ENCODE data around the gene PFN3. TPM values are rescaled to one million over a fixed set of nuclear protein-coding genes. Genes with fewer than 3 reads are reported as not detected.

The PFN3 gene
- total RNA-seq, 1 donor from 2014 or later = not detected

GRCh38 chr5:177440211-177440989, 39.9 kb upstream of the PFN3 start:
- H3K36me3 Mint-ChIP-seq (ENCODE audit: unreplicated experiment) = peaks cover 17% of the 10 kb centered on the region
- no peak overlapping the region for H3K4me3 Mint-ChIP-seq (ENCODE audit: unreplicated experiment)
- no peak for TF ChIP-seq CTCF (IDR thresholded peaks at IDR 0.05)
- DNase-seq (ENCODE audit: extremely low spot score, unreplicated experiment) = no peak
- no peaks in the 10 kb centered on the region for H3K4me1 Mint-ChIP-seq (ENCODE audit: unreplicated experiment)
- no peaks in the 10 kb centered on the region for H3K27me3 Mint-ChIP-seq (ENCODE audit: unreplicated experiment)
- H3K9me3 Mint-ChIP-seq (ENCODE audit: unreplicated experiment) = no peaks in the 10 kb centered on the region
- H3K27ac Mint-ChIP-seq (ENCODE audit: unreplicated experiment) = no peak overlapping the region

- no peak for DNase-seq (ENCODE audit: extremely low spot score, unreplicated experiment)
- peaks cover 20% of the 10 kb centered on the region for H3K36me3 Mint-ChIP-seq (ENCODE audit: unreplicated experiment)
- H3K4me1 Mint-ChIP-seq (ENCODE audit: unreplicated experiment) = no peaks in the 10 kb centered on the region
- H3K4me3 Mint-ChIP-seq (ENCODE audit: unreplicated experiment) = no peak overlapping the region
- H3K27ac Mint-ChIP-seq (ENCODE audit: unreplicated experiment) = no peak overlapping the region
- no peaks in the 10 kb centered on the region for H3K27me3 Mint-ChIP-seq (ENCODE audit: unreplicated experiment)
- no peak for TF ChIP-seq CTCF (IDR thresholded peaks at IDR 0.05)
- no peaks in the 10 kb centered on the region for H3K9me3 Mint-ChIP-seq (ENCODE audit: unreplicated experiment)
Measured at GRCh38 chr5:177439518-177440053, 39.1 kb upstream of the PFN3 start.

- Mint-ChIP-seq H3K4me1 (ENCODE audit: unreplicated experiment) (no peaks in the 10 kb centered on the region), H3K9me3 (ENCODE audit: unreplicated experiment) (no peaks in the 10 kb centered on the region), H3K27ac (ENCODE audit: unreplicated experiment) (peak overlapping the region; percentile 14), H3K27me3 (ENCODE audit: unreplicated experiment) (no peaks in the 10 kb centered on the region), H3K4me3 (ENCODE audit: unreplicated experiment) (no peak overlapping the region), H3K36me3 (ENCODE audit: unreplicated experiment) (peaks cover 22% of the 10 kb centered on the region)
- DNase-seq (ENCODE audit: extremely low spot score, unreplicated experiment) = no peak
- no peak for TF ChIP-seq CTCF (IDR thresholded peaks at IDR 0.05)
Measured at GRCh38 chr5:177438468-177438867, 38.0 kb upstream of the PFN3 start.

- no peak for TF ChIP-seq CTCF (IDR thresholded peaks at IDR 0.05)
Measured at GRCh38 chr5:177437623-177438022, 37.2 kb upstream of the PFN3 start.

GRCh38 chr5:177435847-177436536, 35.5 kb upstream of the PFN3 start:
- no peaks in the 10 kb centered on the region for H3K27me3 Mint-ChIP-seq (ENCODE audit: unreplicated experiment)
- TF ChIP-seq CTCF (IDR thresholded peaks at IDR 0.05) = no peak
- no peak overlapping the region for H3K27ac Mint-ChIP-seq (ENCODE audit: unreplicated experiment)
- H3K4me1 Mint-ChIP-seq (ENCODE audit: unreplicated experiment) = no peaks in the 10 kb centered on the region
- no peak overlapping the region for H3K4me3 Mint-ChIP-seq (ENCODE audit: unreplicated experiment)
- no peaks in the 10 kb centered on the region for H3K9me3 Mint-ChIP-seq (ENCODE audit: unreplicated experiment)
- H3K36me3 Mint-ChIP-seq (ENCODE audit: unreplicated experiment) = peaks cover 25% of the 10 kb centered on the region
- no peak for DNase-seq (ENCODE audit: extremely low spot score, unreplicated experiment)

More at GRCh38 chr5:177437623-177438022, 37.2 kb upstream of the PFN3 start:
- H3K36me3 Mint-ChIP-seq (ENCODE audit: unreplicated experiment) = peaks cover 28% of the 10 kb centered on the region
- no peaks in the 10 kb centered on the region for H3K4me1 Mint-ChIP-seq (ENCODE audit: unreplicated experiment)
- DNase-seq (ENCODE audit: extremely low spot score, unreplicated experiment) = no peak
- no peak overlapping the region for H3K27ac Mint-ChIP-seq (ENCODE audit: unreplicated experiment)
- H3K27me3 Mint-ChIP-seq (ENCODE audit: unreplicated experiment) = no peaks in the 10 kb centered on the region
- H3K4me3 Mint-ChIP-seq (ENCODE audit: unreplicated experiment) = no peak overlapping the region
- H3K9me3 Mint-ChIP-seq (ENCODE audit: unreplicated experiment) = no peaks in the 10 kb centered on the region
